Measurements from ENCODE around the gene EPN1. TPM values are rescaled to one million over a fixed set of nuclear protein-coding genes. Genes with fewer than 3 reads are reported as not detected.

EPN1 gene
- total and polyA plus RNA-seq, 4 donors: 18.6 to 117 (median 77.8) TPM

DNA sequence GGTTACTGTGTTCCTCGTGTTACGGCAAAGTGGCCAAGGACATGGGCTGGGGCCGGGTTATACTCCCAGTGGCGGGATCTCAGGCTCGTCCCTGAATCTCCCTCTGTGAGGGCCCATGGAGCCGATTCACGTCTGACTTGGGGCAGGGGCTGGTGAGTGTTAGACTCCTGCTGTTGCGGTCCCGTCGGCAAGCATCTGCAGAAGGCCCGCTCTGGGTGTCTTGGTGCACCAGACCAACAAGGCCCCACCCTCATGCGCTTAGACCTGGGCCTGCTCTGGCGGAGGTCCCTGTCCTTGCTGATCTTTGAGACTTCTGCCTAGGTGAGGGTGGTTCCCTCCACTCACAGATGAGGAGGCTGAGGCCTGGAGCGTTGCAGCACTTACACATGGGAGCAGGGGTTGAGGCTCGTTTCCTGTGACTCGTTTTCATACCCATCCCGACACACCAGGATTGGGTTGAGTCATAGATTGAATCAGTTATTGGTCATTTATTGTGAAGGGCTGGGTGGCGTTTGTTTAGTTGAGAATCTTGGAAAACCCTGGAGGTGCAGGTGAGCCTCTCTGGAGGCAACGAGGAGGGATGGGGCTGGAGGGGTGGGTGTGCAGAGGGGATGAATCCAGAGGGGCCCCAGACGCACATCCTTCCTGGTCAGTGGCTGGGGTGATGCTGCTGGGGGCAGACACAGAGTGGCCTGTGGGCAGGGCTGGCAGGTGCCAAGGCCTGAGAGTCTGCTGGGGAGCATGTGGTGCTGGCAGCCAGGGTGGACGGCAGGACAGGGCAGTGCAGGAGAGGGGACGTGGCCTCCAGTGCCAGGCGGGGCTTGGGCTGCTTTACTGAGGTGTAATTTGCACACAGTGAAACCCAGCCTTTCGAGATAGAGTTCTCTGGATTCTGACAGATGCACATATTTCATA, 4.6 kb downstream of the EPN1 start:
- Histone ChIP-seq H3K4me3 (ENCODE audit: low read depth in 1 of 3, low read length in 3 of 3) (no peak overlapping the region), H3K9me3 (ENCODE audit: control insufficient read depth in 4 of 4, low read length in 3 of 4) (no peaks in the 10 kb centered on the region), H3K27ac (ENCODE audit: low read depth in 1 of 2, low read length in 2 of 2) (peak overlapping the region in 1 of 2 donors; percentile 80), H3K27me3 (ENCODE audit: control insufficient read depth in 4 of 4, insufficient read depth in 4 of 4, low read length in 3 of 4) (no peaks in the 10 kb centered on the region), H3K9ac (ENCODE audit: low read depth in 1 of 2, low read length in 2 of 2) (no peak overlapping the region), H3K4me1 (ENCODE audit: control insufficient read depth in 4 of 4, insufficient read depth in 4 of 4, low read length in 3 of 4) (peaks cover 16 to 83% (median 73%) of the 10 kb centered on the region in 4 donors), H3K36me3 (ENCODE audit: control insufficient read depth in 4 of 4, insufficient read depth in 3 of 4, low read depth in 1 of 4, low read length in 3 of 4) (peaks cover 3 to 27% (median 12%) of the 10 kb centered on the region in 4 donors)
- DNase-seq (ENCODE audit: low spot score): no peak
- WGBS: 85% methylated on average over 24 of the region's 24 CpGs
- TF ChIP-seq TAF1 (conservative IDR thresholded peaks at IDR 0.05) (no peak), HNF4A (conservative IDR thresholded peaks at IDR 0.05) (no peak), RAD21 (IDR thresholded peaks at IDR 0.05) (no peak), FOXA1 (IDR thresholded peaks at IDR 0.05) (no peak), SP1 (IDR thresholded peaks at IDR 0.05) (no peak), GABPA (IDR thresholded peaks at IDR 0.05 in 1 of 2, conservative IDR thresholded peaks at IDR 0.05 in 1 of 2) (no peak), JUND (IDR thresholded peaks at IDR 0.05) (no peak)
- TF ChIP-seq, protein P1, sequence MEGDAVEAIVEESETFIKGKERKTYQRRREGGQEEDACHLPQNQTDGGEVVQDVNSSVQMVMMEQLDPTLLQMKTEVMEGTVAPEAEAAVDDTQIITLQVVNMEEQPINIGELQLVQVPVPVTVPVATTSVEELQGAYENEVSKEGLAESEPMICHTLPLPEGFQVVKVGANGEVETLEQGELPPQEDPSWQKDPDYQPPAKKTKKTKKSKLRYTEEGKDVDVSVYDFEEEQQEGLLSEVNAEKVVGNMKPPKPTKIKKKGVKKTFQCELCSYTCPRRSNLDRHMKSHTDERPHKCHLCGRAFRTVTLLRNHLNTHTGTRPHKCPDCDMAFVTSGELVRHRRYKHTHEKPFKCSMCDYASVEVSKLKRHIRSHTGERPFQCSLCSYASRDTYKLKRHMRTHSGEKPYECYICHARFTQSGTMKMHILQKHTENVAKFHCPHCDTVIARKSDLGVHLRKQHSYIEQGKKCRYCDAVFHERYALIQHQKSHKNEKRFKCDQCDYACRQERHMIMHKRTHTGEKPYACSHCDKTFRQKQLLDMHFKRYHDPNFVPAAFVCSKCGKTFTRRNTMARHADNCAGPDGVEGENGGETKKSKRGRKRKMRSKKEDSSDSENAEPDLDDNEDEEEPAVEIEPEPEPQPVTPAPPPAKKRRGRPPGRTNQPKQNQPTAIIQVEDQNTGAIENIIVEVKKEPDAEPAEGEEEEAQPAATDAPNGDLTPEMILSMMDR (IDR thresholded peaks at IDR 0.05; ENCODE audit: low read depth, low read length, missing input control): no peak
- TF ChIP-seq, protein P2, sequence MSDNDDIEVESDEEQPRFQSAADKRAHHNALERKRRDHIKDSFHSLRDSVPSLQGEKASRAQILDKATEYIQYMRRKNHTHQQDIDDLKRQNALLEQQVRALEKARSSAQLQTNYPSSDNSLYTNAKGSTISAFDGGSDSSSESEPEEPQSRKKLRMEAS (IDR thresholded peaks at IDR 0.05): no peak
- TF ChIP-seq, protein P3, sequence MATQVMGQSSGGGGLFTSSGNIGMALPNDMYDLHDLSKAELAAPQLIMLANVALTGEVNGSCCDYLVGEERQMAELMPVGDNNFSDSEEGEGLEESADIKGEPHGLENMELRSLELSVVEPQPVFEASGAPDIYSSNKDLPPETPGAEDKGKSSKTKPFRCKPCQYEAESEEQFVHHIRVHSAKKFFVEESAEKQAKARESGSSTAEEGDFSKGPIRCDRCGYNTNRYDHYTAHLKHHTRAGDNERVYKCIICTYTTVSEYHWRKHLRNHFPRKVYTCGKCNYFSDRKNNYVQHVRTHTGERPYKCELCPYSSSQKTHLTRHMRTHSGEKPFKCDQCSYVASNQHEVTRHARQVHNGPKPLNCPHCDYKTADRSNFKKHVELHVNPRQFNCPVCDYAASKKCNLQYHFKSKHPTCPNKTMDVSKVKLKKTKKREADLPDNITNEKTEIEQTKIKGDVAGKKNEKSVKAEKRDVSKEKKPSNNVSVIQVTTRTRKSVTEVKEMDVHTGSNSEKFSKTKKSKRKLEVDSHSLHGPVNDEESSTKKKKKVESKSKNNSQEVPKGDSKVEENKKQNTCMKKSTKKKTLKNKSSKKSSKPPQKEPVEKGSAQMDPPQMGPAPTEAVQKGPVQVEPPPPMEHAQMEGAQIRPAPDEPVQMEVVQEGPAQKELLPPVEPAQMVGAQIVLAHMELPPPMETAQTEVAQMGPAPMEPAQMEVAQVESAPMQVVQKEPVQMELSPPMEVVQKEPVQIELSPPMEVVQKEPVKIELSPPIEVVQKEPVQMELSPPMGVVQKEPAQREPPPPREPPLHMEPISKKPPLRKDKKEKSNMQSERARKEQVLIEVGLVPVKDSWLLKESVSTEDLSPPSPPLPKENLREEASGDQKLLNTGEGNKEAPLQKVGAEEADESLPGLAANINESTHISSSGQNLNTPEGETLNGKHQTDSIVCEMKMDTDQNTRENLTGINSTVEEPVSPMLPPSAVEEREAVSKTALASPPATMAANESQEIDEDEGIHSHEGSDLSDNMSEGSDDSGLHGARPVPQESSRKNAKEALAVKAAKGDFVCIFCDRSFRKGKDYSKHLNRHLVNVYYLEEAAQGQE (IDR thresholded peaks at IDR 0.05): no peak
- TF ChIP-seq, protein P4, sequence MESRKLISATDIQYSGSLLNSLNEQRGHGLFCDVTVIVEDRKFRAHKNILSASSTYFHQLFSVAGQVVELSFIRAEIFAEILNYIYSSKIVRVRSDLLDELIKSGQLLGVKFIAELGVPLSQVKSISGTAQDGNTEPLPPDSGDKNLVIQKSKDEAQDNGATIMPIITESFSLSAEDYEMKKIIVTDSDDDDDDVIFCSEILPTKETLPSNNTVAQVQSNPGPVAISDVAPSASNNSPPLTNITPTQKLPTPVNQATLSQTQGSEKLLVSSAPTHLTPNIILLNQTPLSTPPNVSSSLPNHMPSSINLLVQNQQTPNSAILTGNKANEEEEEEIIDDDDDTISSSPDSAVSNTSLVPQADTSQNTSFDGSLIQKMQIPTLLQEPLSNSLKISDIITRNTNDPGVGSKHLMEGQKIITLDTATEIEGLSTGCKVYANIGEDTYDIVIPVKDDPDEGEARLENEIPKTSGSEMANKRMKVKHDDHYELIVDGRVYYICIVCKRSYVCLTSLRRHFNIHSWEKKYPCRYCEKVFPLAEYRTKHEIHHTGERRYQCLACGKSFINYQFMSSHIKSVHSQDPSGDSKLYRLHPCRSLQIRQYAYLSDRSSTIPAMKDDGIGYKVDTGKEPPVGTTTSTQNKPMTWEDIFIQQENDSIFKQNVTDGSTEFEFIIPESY (IDR thresholded peaks at IDR 0.05): no peak
- TF ChIP-seq, protein P5, sequence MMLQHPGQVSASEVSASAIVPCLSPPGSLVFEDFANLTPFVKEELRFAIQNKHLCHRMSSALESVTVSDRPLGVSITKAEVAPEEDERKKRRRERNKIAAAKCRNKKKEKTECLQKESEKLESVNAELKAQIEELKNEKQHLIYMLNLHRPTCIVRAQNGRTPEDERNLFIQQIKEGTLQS (IDR thresholded peaks at IDR 0.05): no peak

Data from liver (tissue), 9 donors.